GM12878 (cell line): ENCODE results near the gene SSH2. TPM values are rescaled to one million over a fixed set of nuclear protein-coding genes. Genes with fewer than 3 reads are reported as not detected.
A peak's percentile ranks its signal among the peaks of the same experiment; 100 is the strongest.

ENCODE experiments used
- ATAC-seq: fragments of 200-7000 bp; cut with Tn5 transposase; 3 replicates; pipeline ENCODE4 v1.9.1; 2020; ENCODE audit warnings: mild to moderate bottlenecking, moderate library complexity
- BruUV-seq: library from RNA; stranded (reverse); fragments of 400-500 nt; replicated peaks from 2 replicates; lab custom pipeline; 2021; lab: Mats Ljungman, UMichigan
- CTCF ChIA-PET: fragments of 300-600 bp; sonication (Branson Sonifier 250); formaldehyde crosslinking; extraction: SDS; loops from one replicate; lab custom pipeline; 2021; ENCODE audit warnings: inconsistent platforms; lab: Yijun Ruan, JAX
- POLR2A ChIA-PET: fragments of 350-600 bp; formaldehyde crosslinking; extraction: SDS; loops from one replicate; lab custom pipeline; 2021; ENCODE audit warnings: inconsistent platforms; lab: Charles Lee
- RAD21 ChIA-PET: fragments of 300-600 bp; sonication (Branson Sonifier 250); formaldehyde crosslinking; loops from one replicate; lab custom pipeline; 2023; ENCODE audit warnings: antibody characterized with exemption; ENCODE audit not compliant: unreplicated experiment; lab: Charles Lee
- SMC1A ChIA-PET: fragments of 300-600 bp; sonication (Branson Sonifier 250); formaldehyde crosslinking; loops from one replicate; lab custom pipeline; 2023; ENCODE audit not compliant: unreplicated experiment, uncharacterized antibody; lab: Charles Lee
- DNase-seq: peaks from one replicate; pipeline ENCODE4 v3.0.0-alpha.2; 2011; ENCODE audit warnings: low read depth, low spot score
- FAIRE-seq: peaks from 3 replicates; lab custom pipeline; 2011; peaks lifted over from hg19 to GRCh38; lab: Jason Lieb, UNC
- H2AFZ ChIP-seq: 2 replicates; pipeline ENCODE4 v1.6.0; 2011; ENCODE audit warnings: low read depth, low read length, control low read depth; ENCODE audit not compliant: control insufficient read depth
- H3K27ac ChIP-seq: 2 replicates; pipeline ENCODE4 v1.5.1; 2011; ENCODE audit warnings: control low read depth; ENCODE audit not compliant: control insufficient read depth, insufficient read depth
- H3K27me3 ChIP-seq, 2 experiments: replicated peaks in 1 of 2; 2 replicates each; pipeline versions ENCODE4 v1.6.0 to v1.6.1; 2011; ENCODE audit warnings: low read length in 1 of 2; ENCODE audit not compliant: control insufficient read depth in 2 of 2, insufficient read depth in 2 of 2
- H3K36me3 ChIP-seq, 2 experiments: 2 replicates each; pipeline ENCODE4 v1.5.1; 2011; ENCODE audit warnings: low read length in 1 of 2; ENCODE audit not compliant: control insufficient read depth in 2 of 2, insufficient read depth in 2 of 2
- H3K4me1 ChIP-seq: 2 replicates; pipeline ENCODE4 v1.6.1; 2011; ENCODE audit warnings: mild to moderate bottlenecking, low read length, moderate library complexity, mixed read lengths; ENCODE audit not compliant: control insufficient read depth, insufficient read depth
- H3K4me2 ChIP-seq: 2 replicates; pipeline ENCODE4 v1.6.0; 2011; ENCODE audit warnings: control low read depth; ENCODE audit not compliant: control insufficient read depth, insufficient read depth
- H3K4me3 ChIP-seq: fragments of 200-600 bp; sonication (generic); 2 replicates; pipeline ENCODE4 v1.5.1; 2016
- H3K79me2 ChIP-seq: 2 replicates; pipeline ENCODE4 v1.6.0; 2011; ENCODE audit warnings: low read length; ENCODE audit not compliant: control insufficient read depth, insufficient read depth
- H3K9ac ChIP-seq: 2 replicates; pipeline ENCODE4 v1.8.0; 2011; ENCODE audit warnings: low read length, control low read depth, mixed read lengths; ENCODE audit not compliant: control insufficient read depth, insufficient read depth
- H3K9me3 ChIP-seq: replicated peaks from 3 replicates; pipeline ENCODE4 v1.5.1; 2011; ENCODE audit warnings: mild to moderate bottlenecking, low read length; ENCODE audit not compliant: control insufficient read depth, insufficient read depth
- H4K20me1 ChIP-seq: 2 replicates; pipeline ENCODE4 v1.6.0; 2011; ENCODE audit not compliant: control insufficient read depth, insufficient read depth
- CBX5 ChIP-seq: sonication (generic); IDR thresholded peaks from 2 replicates; pipeline ENCODE4 v1.6.1; 2016; ENCODE audit warnings: low read depth, moderate library complexity, mild to moderate bottlenecking, inconsistent platforms
- CEBPZ ChIP-seq: fragments of 150-350 bp; IDR thresholded peaks from 2 replicates; pipeline ENCODE4 v1.6.1; 2016; ENCODE audit warnings: low read depth, low read length
- IKZF2 ChIP-seq, 2 experiments: fragments of 450-650 bp; IDR thresholded peaks; 2 replicates each; pipeline ENCODE4 v1.6.1; 2017; ENCODE audit warnings: mild to moderate bottlenecking in 2 of 2, moderate library complexity in 2 of 2
- NKRF ChIP-seq: fragments of 450-650 bp; conservative IDR thresholded peaks from 2 replicates; pipeline ENCODE4 v1.6.1; 2017; ENCODE audit warnings: mild to moderate bottlenecking, moderate library complexity
- PAX8 ChIP-seq: fragments of 450-650 bp; IDR thresholded peaks from 2 replicates; pipeline ENCODE4 v1.6.1; 2017; ENCODE audit warnings: mild to moderate bottlenecking, moderate library complexity
- POLR2AphosphoS2 ChIP-seq: IDR thresholded peaks from 2 replicates; pipeline ENCODE4 v1.6.1; 2011; ENCODE audit warnings: low read depth, mild to moderate bottlenecking, low read length, improper control_type of control experiment, moderate library complexity
- STAT1 ChIP-seq: fragments of 450-650 bp; conservative IDR thresholded peaks from 2 replicates; pipeline ENCODE4 v1.6.1; 2014; ENCODE audit warnings: antibody characterized with exemption, mild to moderate bottlenecking
- ZBED1 ChIP-seq: IDR thresholded peaks from 2 replicates; pipeline ENCODE4 v1.6.1; 2016; ENCODE audit warnings: borderline replicate concordance
- ZBTB40 ChIP-seq: fragments of 450-650 bp; IDR thresholded peaks from 2 replicates; pipeline ENCODE4 v1.6.1; 2016; ENCODE audit warnings: mild to moderate bottlenecking, moderate library complexity, borderline replicate concordance
- ZZZ3 ChIP-seq: IDR thresholded peaks from 2 replicates; pipeline ENCODE4 v1.6.1; 2011; ENCODE audit warnings: low read depth; ENCODE audit not compliant: control insufficient read depth, insufficient read length
- WGBS: methylation state at CpG from one replicate; pipeline ENCODE4 v1.1.6; 2016; ENCODE audit warnings: low lambda C conversion rate; ENCODE audit not compliant: insufficient replicate concordance, insufficient coverage; ENCODE audit errors: missing lambda C conversion rate; 5-methylcytosine and 5-hydroxymethylcytosine counted together
- in situ Hi-C: fragments of 300-500 bp; cut with MboI; formaldehyde crosslinking; loops from 9 replicates; pipeline ENCODE4 v1.14.3; 2018; ENCODE audit warnings: mixed read lengths
- intact Hi-C: fragments of 100-400 bp; cut with micrococcal nuclease; formaldehyde crosslinking; loops from one replicate; pipeline ENCODE4 v1.14.2; 2022; ENCODE audit not compliant: unreplicated experiment
- polyA plus RNA-seq, 11 experiments: library from polyadenylated mRNA; depleted of rRNA in 4 of 11; unstranded in 6 of 11; stranded (reverse) in 5 of 11; fragments of >200 nt; fragmentation: Nextera tagmentation in 4 of 11; fragmentation: Illumina TruSeq in 1 of 11; extraction: Ambion mirVana in 4 of 11; extraction: Trizol in 1 of 11; gene quantifications; 1 replicate in 1 of 11; 2 replicates in 10 of 11; pipeline versions ENCODE4 v1.2.1 to v1.2.3, GENCODE V29; 2011 to 2016; ENCODE audit warnings: inconsistent platforms in 2 of 11, missing spikeins in 2 of 11, low read depth in 1 of 11
- total RNA-seq, 4 experiments: library from RNA; depleted of rRNA in 3 of 4; stranded (reverse); fragments of >200 nt in 3 of 4; fragmentation: Illumina TruSeq in 1 of 4; extraction: Trizol in 1 of 4; gene quantifications; 2 replicates each; pipeline versions ENCODE4 v1.2.1 to v1.2.3, GENCODE V29; 2013 to 2021

Gene SSH2
- total and polyA plus RNA-seq, 10 of the 15 experiments (the other 5 are each of a cell fraction or from before 2014, with no cell fraction given), result 9.3 to 65.9 (median 34.0) TPM

- TF ChIP-seq NKRF (0 out of 2 replicates have a peak, but pooled peaks have one; percentile 17), IKZF2 (IDR thresholded peaks at IDR 0.05) (no peak), ZBED1 (0 out of 2 replicates have a peak, but pooled peaks have one; percentile 43), POLR2AphosphoS2 (no peak)
- TF ChIP-seq, all 136 proteins: peak for 3
Observed at GRCh38 chr17:29929006-29929532, 959 bp downstream of the SSH2 start (continued).

GRCh38 chr17:29927546-29927945 lies 2.5 kb downstream of the SSH2 start:
- Histone ChIP-seq H3K27ac (no peak overlapping the region), H3K4me3 (peak overlapping the region; percentile 49), H3K79me2 (peaks cover 58% of the 10 kb centered on the region), H3K27me3 (no peaks in the 10 kb centered on the region), H3K9me3 (no peaks in the 10 kb centered on the region), H2AFZ (no peak overlapping the region), H3K4me2 (peak overlapping the region; percentile 87; the same call in 1 of the 2 replicates), H3K9ac (0 out of 2 replicates have a peak overlapping the region, but pooled peaks have one; percentile 7), H4K20me1 (no peaks in the 10 kb centered on the region), H3K4me1 (peaks cover 14% of the 10 kb centered on the region), H3K36me3 (no peaks in the 10 kb centered on the region)
- FAIRE-seq (no peak), ATAC-seq (no peak), DNase-seq (no peak)
- ChIA-PET RAD21 (interaction anchor here (1.4 to 6.8 kb wide), 5 partner anchors 11 to 288 kb away, joined by 3 to 300 read pairs (median 6); no protein-coding TSS in a partner anchor), POLR2A (interaction anchor here (4.6 to 5.2 kb wide), 2 partner anchors 9 to 120 kb away, joined by 23 to 87 read pairs; no protein-coding TSS in a partner anchor), CTCF (interaction anchor here (0.6 to 7.0 kb wide), 10 partner anchors 60 to 314 kb away, joined by 3 to 99 read pairs (median 5); no protein-coding TSS in a partner anchor), SMC1A (interaction anchor here (0.5 to 6.4 kb wide), 12 partner anchors 10 to 549 kb away, joined by 3 to 271 read pairs (median 6); no protein-coding TSS in a partner anchor)
- intact Hi-C loops, result no loop called here
- in situ Hi-C loops, result no loop called here
- 91% methylated on average over 1 of the region's 1 CpG for WGBS
- BruUV-seq, result no TSS peak
- TF ChIP-seq PAX8, result no peak
- no peak for TF ChIP-seq STAT1
- TF ChIP-seq CEBPZ, result no peak
- TF ChIP-seq ZBTB40, result no peak
- TF ChIP-seq CBX5, result no peak
- TF ChIP-seq ZZZ3, result no peak
